Lung (tissue), 12 donors: ENCODE data around the gene SULT4A1. TPM values are rescaled to one million over a fixed set of nuclear protein-coding genes. Genes with fewer than 3 reads are reported as not detected.

Experiments used
- ATAC-seq: fragments of 200-7000 bp; cut with Tn5 transposase; one replicate; pipeline ENCODE4 v1.9.1; 2020; ENCODE audit warnings: moderate number of reproducible peaks; ENCODE audit not compliant: insufficient read depth, low FRiP score
- DNase-seq, 3 donors: peaks; one replicate each; pipeline ENCODE4 v3.0.0-alpha.2; 2013 to 2017
- H3K27ac ChIP-seq, 2 donors: one replicate each; pipeline ENCODE4 v1.5.1; 2013; ENCODE audit warnings: mild to moderate bottlenecking in 2 of 2, moderate library complexity in 2 of 2, control low read depth in 1 of 2, inconsistent platforms in 1 of 2, low read depth in 1 of 2, low read length in 1 of 2
- H3K27me3 ChIP-seq, 3 donors: one replicate each; pipeline ENCODE4 v1.5.1; 2013; ENCODE audit warnings: low read length in 2 of 3; ENCODE audit not compliant: control insufficient read depth in 3 of 3, insufficient read depth in 3 of 3
- H3K36me3 ChIP-seq, 4 donors: one replicate each; pipeline ENCODE4 v1.5.1; 2013; ENCODE audit warnings: low read length in 4 of 4, mild to moderate bottlenecking in 1 of 4, moderate library complexity in 1 of 4; ENCODE audit not compliant: control insufficient read depth in 4 of 4, insufficient read depth in 4 of 4
- H3K4me1 ChIP-seq, 5 donors: one replicate each; pipeline ENCODE4 v1.5.1; 2013; ENCODE audit warnings: low read length in 5 of 5, mild to moderate bottlenecking in 2 of 5, moderate library complexity in 1 of 5; ENCODE audit not compliant: control insufficient read depth in 5 of 5, insufficient read depth in 5 of 5
- H3K4me3 ChIP-seq: one replicate; pipeline ENCODE4 v1.5.1; 2013; ENCODE audit warnings: mild to moderate bottlenecking, control low read depth, moderate library complexity
- H3K9ac ChIP-seq, 2 donors: one replicate each; pipeline ENCODE4 v1.5.1; 2013; ENCODE audit warnings: low read length in 2 of 2, control low read depth in 1 of 2; ENCODE audit not compliant: insufficient read depth in 1 of 2
- H3K9me3 ChIP-seq, 4 donors: one replicate each; pipeline ENCODE4 v1.5.1; 2013; ENCODE audit warnings: low read length in 3 of 4, mild to moderate bottlenecking in 1 of 4, moderate library complexity in 1 of 4; ENCODE audit not compliant: control insufficient read depth in 4 of 4, insufficient read depth in 3 of 4
- WGBS, 2 donors: extraction: QIAGEN DNeasy Blood & Tissue Kit; methylation state at CpG; one replicate each; pipeline ENCODE4 v1.1.7; 2013; 5-methylcytosine and 5-hydroxymethylcytosine counted together
- polyA plus RNA-seq, 2 donors: library from polyadenylated mRNA; stranded (reverse); fragments of 200-250 nt; gene quantifications; one replicate each; pipeline ENCODE4 v1.2.1, GENCODE V29; 2013
- total RNA-seq, 2 donors: library from RNA; depleted of rRNA in 1 of 2; stranded (reverse); fragments of >200 nt in 1 of 2; gene quantifications; one replicate each; pipeline ENCODE4 v1.2.1, GENCODE V29; 2014 to 2021
- TF ChIP-seq, protein P1 (sequence below): IDR thresholded peaks from 2 replicates; pipeline ENCODE4 v1.5.1; 2012; ENCODE audit warnings: mild to moderate bottlenecking; ENCODE audit errors: control extremely low read depth, extremely low read depth
- donor health status: control.
- donor health status: control.
- donor health status: Bipolar disorder and iron deficiency.
- donor health status: healthy.
- donor health status: DM: yes; HTN: yes; CAD: no.

Gene SULT4A1
- total and polyA plus RNA-seq, 4 donors = 0.06 to 0.31 (median 0.26) TPM; not detected in 1

DNA sequence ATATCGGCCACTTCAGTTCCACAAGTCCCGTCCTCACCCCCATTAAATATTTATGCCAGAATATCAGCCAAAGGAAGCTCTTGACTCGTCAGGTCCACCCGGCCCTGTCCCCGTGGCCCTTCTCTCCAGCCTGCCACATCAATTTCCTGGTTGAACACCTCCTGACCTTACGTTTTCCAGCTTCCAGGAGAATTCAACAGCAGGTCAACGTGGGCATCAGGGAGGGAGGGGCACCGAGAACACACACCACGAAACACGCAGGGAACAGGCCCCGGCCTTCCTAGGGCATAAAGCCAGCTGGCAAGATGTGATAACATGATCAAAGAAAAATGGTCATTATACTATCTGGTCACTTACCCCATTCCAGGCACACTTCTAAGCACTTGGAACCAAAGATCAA lies 15.3 kb downstream of the SULT4A1 start:
- H3K4me3 ChIP-seq = no peak overlapping the region
- H3K36me3 ChIP-seq = no peaks in the 10 kb centered on the region
- TF ChIP-seq, protein P1, sequence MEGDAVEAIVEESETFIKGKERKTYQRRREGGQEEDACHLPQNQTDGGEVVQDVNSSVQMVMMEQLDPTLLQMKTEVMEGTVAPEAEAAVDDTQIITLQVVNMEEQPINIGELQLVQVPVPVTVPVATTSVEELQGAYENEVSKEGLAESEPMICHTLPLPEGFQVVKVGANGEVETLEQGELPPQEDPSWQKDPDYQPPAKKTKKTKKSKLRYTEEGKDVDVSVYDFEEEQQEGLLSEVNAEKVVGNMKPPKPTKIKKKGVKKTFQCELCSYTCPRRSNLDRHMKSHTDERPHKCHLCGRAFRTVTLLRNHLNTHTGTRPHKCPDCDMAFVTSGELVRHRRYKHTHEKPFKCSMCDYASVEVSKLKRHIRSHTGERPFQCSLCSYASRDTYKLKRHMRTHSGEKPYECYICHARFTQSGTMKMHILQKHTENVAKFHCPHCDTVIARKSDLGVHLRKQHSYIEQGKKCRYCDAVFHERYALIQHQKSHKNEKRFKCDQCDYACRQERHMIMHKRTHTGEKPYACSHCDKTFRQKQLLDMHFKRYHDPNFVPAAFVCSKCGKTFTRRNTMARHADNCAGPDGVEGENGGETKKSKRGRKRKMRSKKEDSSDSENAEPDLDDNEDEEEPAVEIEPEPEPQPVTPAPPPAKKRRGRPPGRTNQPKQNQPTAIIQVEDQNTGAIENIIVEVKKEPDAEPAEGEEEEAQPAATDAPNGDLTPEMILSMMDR = no peak
- H3K27ac ChIP-seq = no peak overlapping the region
- ATAC-seq = no peak
- no peaks in the 10 kb centered on the region for H3K4me1 ChIP-seq
- H3K27me3 ChIP-seq = no peaks in the 10 kb centered on the region
- H3K9ac ChIP-seq = no peak overlapping the region
- DNase-seq = no peak
- H3K9me3 ChIP-seq = peaks cover 0 to 2% (median 0%) of the 10 kb centered on the region in 4 donors
- 62 to 78% methylated on average over 11 of the region's 11 CpGs for WGBS, 2 donors

DNA sequence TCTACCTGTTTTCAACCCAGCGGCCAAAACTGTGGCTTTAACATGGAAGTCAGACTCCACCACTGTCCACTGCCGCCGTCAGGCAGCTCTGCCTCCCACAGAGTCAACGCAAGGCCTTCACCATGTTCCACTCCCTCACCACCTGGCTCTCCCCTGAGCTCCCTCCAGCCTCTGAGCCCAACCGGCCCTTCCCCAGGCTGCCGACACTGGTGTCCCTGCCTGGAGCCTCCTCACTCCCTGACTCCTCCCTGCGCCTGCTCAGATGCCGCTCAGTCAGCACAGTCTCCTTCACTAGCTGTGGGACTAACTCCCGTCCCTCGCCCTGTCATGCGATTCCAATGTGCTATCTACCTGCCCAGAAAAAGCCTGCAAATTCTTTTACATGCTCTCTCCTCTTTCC lies 16.3 kb downstream of the SULT4A1 start:
- Histone ChIP-seq H3K9me3 (peaks cover 0 to 2% (median 0%) of the 10 kb centered on the region in 4 donors), H3K36me3 (no peaks in the 10 kb centered on the region), H3K4me1 (no peaks in the 10 kb centered on the region), H3K4me3 (no peak overlapping the region), H3K9ac (no peak overlapping the region), H3K27ac (no peak overlapping the region), H3K27me3 (no peaks in the 10 kb centered on the region)
- no peak for ATAC-seq
- TF ChIP-seq, protein P1 = no peak
- no peak for DNase-seq
- 81 to 89% methylated on average over 11 of the region's 11 CpGs for WGBS, 2 donors

DNA sequence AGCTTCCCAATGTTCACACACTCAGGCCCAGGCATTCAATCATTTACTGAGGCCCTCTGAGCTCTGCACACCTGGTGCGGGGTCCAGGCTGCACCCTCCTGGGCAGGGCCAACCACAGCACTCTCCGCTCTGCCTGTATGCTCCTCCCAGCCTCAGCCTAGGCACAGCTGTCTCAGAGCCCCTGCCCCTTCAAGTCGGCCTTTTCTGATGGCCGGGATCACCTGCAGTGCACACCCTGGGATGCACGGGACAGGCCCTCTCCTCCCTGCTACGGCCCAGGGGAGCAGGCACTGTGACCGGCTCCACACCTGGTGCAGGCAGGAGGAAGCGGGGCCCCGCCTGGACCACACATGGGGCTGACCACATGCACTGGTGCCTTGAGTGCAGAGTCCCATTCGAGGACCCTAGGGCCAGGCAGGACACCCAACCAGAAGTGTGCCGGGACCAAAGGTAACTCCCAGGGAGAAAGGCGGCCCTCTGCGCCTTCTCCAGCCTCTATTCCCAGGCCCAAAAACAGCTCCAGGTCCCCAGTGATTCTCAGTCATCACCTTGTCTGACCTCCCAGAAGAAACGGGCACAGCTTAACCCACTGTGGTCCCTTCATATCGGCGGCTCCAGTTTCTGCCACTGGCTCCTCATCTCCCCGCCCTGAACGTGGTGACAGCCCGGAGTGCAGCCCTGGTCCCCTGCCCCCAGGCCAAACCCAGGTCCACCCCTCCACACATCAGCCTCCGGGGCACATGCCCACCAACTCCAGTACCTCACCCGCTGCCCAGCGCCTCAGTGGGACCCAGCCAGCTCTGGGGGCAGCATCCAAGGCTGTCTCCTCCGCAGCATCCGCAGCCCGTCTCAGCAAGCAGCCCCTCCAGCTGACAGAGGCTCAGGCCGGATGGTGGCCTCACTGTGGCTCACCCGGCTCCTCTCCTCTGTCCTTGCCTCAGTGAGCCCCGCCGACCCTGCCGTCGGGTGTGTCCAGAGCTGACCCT lies 17.5 kb downstream of the SULT4A1 start:
- no peaks in the 10 kb centered on the region for H3K9me3 ChIP-seq
- DNase-seq = no peak
- no peak overlapping the region for H3K4me3 ChIP-seq
- TF ChIP-seq, protein P1 = no peak
- WGBS, 2 donors = 82 to 88% methylated on average over 29 to 31 of the region's 31 CpGs
- H3K4me1 ChIP-seq = no peaks in the 10 kb centered on the region
- ATAC-seq = no peak
- H3K27ac ChIP-seq = no peak overlapping the region
- H3K9ac ChIP-seq = no peak overlapping the region
- H3K36me3 ChIP-seq = no peaks in the 10 kb centered on the region
- H3K27me3 ChIP-seq = no peaks in the 10 kb centered on the region
